Measurements from ENCODE around the gene P2RX6. TPM values are rescaled to one million over a fixed set of nuclear protein-coding genes. Genes with fewer than 3 reads are reported as not detected.

P2RX6 gene
- total RNA-seq, 1 donor from 2014 or later: 0.45 TPM

- Mint-ChIP-seq H3K4me3 (ENCODE audit: unreplicated experiment) (no peak overlapping the region), H3K27me3 (ENCODE audit: low read depth, unreplicated experiment) (no peaks in the 10 kb centered on the region), H3K36me3 (ENCODE audit: low read depth, unreplicated experiment) (peaks cover 17% of the 10 kb centered on the region), H3K4me1 (ENCODE audit: low read depth, unreplicated experiment) (peaks cover under 1% of the 10 kb centered on the region), H3K9me3 (ENCODE audit: unreplicated experiment) (no peaks in the 10 kb centered on the region), H3K27ac (ENCODE audit: unreplicated experiment) (no peak overlapping the region)
- Histone ChIP-seq H3K4me1 (ENCODE audit: insufficient read depth, low read length) (peaks cover 17% of the 10 kb centered on the region), H3K27me3 (ENCODE audit: insufficient read depth, low read length) (no peaks in the 10 kb centered on the region), H3K4me3 (ENCODE audit: insufficient read depth, low read depth, low read length) (no peak overlapping the region), H2AFZ (ENCODE audit: low read depth, low read length) (no peak overlapping the region), H4K20me1 (ENCODE audit: insufficient read depth, low read length) (peaks cover 14% of the 10 kb centered on the region), H3K9ac (ENCODE audit: low read length) (no peak overlapping the region), H3K27ac (ENCODE audit: low read depth, low read length) (no peak overlapping the region), H3K36me3 (ENCODE audit: insufficient read depth, low read length) (peaks cover 7% of the 10 kb centered on the region), H3K9me3 (ENCODE audit: insufficient read depth, low read depth, low read length) (no peaks in the 10 kb centered on the region), H3K4me2 (ENCODE audit: low read length) (no peak overlapping the region), H3K79me2 (ENCODE audit: insufficient read depth, low read length) (peaks cover 24% of the 10 kb centered on the region)
- FAIRE-seq (no peak), DNase-seq (ENCODE audit: low read depth) (no peak)
- TF ChIP-seq EZH2 (IDR thresholded peaks at IDR 0.05; ENCODE audit: insufficient read depth, low read length) (no peak), CTCF (IDR thresholded peaks at IDR 0.05; ENCODE audit: insufficient read depth, low read depth, low read length) (no peak)
Observed at GRCh38 chr22:20986365-20986764, 28.6 kb upstream of the P2RX6 start.

DNA sequence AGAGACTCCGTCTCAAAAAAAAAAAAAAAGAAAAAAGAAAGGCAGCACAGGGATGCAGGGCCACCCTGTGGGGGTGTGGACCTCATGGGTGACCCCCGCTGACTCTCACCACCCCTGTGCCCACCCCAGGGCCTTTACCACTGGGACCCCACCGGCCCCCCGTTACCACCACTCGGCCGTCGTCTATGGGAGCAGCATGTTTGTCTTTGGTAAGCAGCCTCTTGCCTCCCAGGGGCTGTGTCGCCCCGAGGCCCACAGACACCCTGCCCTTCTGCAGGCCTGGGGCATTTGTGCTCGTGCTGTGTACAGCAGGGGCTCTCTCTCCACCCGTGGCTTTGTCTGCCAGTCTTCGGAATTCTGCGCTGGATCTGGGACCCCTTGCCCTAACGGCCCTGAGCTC, 27.6 kb upstream of the P2RX6 start:
- H3K4me3 Mint-ChIP-seq (ENCODE audit: unreplicated experiment): no peak overlapping the region
- H3K27ac Mint-ChIP-seq (ENCODE audit: unreplicated experiment): no peak overlapping the region
- H3K9me3 ChIP-seq (ENCODE audit: insufficient read depth, low read depth, low read length): no peaks in the 10 kb centered on the region
- peaks cover 7% of the 10 kb centered on the region for H3K36me3 ChIP-seq (ENCODE audit: insufficient read depth, low read length)
- H3K27ac ChIP-seq (ENCODE audit: low read depth, low read length): no peak overlapping the region
- H3K4me3 ChIP-seq (ENCODE audit: insufficient read depth, low read depth, low read length): no peak overlapping the region
- H3K79me2 ChIP-seq (ENCODE audit: insufficient read depth, low read length): peaks cover 20% of the 10 kb centered on the region
- TF ChIP-seq EZH2 (IDR thresholded peaks at IDR 0.05; ENCODE audit: insufficient read depth, low read length) (no peak), CTCF (IDR thresholded peaks at IDR 0.05; ENCODE audit: insufficient read depth, low read depth, low read length) (no peak)
- peaks cover 14% of the 10 kb centered on the region for H3K4me1 ChIP-seq (ENCODE audit: insufficient read depth, low read length)
- no peaks in the 10 kb centered on the region for H3K4me1 Mint-ChIP-seq (ENCODE audit: low read depth, unreplicated experiment)
- H3K9me3 Mint-ChIP-seq (ENCODE audit: unreplicated experiment): no peaks in the 10 kb centered on the region
- H3K27me3 Mint-ChIP-seq (ENCODE audit: low read depth, unreplicated experiment): no peaks in the 10 kb centered on the region
- H4K20me1 ChIP-seq (ENCODE audit: insufficient read depth, low read length): peaks cover 18% of the 10 kb centered on the region
- DNase-seq (ENCODE audit: low read depth) (no peak), FAIRE-seq (no peak)
- H3K4me2 ChIP-seq (ENCODE audit: low read length): no peak overlapping the region
- H2AFZ ChIP-seq (ENCODE audit: low read depth, low read length): no peak overlapping the region
- H3K9ac ChIP-seq (ENCODE audit: low read length): no peak overlapping the region
- no peaks in the 10 kb centered on the region for H3K27me3 ChIP-seq (ENCODE audit: insufficient read depth, low read length)
- H3K36me3 Mint-ChIP-seq (ENCODE audit: low read depth, unreplicated experiment): peaks cover 17% of the 10 kb centered on the region

GRCh38 chr22:20988573-20989322, 26.2 kb upstream of the P2RX6 start:
- peaks cover 12% of the 10 kb centered on the region for H3K36me3 Mint-ChIP-seq (ENCODE audit: low read depth, unreplicated experiment)
- peaks cover 7% of the 10 kb centered on the region for H3K36me3 ChIP-seq (ENCODE audit: insufficient read depth, low read length)
- no peaks in the 10 kb centered on the region for H3K9me3 Mint-ChIP-seq (ENCODE audit: unreplicated experiment)
- DNase-seq (ENCODE audit: low read depth): no peak
- H3K27me3 Mint-ChIP-seq (ENCODE audit: low read depth, unreplicated experiment): no peaks in the 10 kb centered on the region
- no peak overlapping the region for H3K27ac Mint-ChIP-seq (ENCODE audit: unreplicated experiment)
- no peaks in the 10 kb centered on the region for H3K27me3 ChIP-seq (ENCODE audit: insufficient read depth, low read length)
- no peak overlapping the region for H3K4me3 ChIP-seq (ENCODE audit: insufficient read depth, low read depth, low read length)
- no peak overlapping the region for H3K27ac ChIP-seq (ENCODE audit: low read depth, low read length)
- H3K4me1 ChIP-seq (ENCODE audit: insufficient read depth, low read length): peaks cover 6% of the 10 kb centered on the region
- H3K9me3 ChIP-seq (ENCODE audit: insufficient read depth, low read depth, low read length): no peaks in the 10 kb centered on the region
- no peak overlapping the region for H3K4me2 ChIP-seq (ENCODE audit: low read length)
- no peak overlapping the region for H2AFZ ChIP-seq (ENCODE audit: low read depth, low read length)
- no peaks in the 10 kb centered on the region for H3K4me1 Mint-ChIP-seq (ENCODE audit: low read depth, unreplicated experiment)
- H3K79me2 ChIP-seq (ENCODE audit: insufficient read depth, low read length): peaks cover 6% of the 10 kb centered on the region
- no peak overlapping the region for H3K4me3 Mint-ChIP-seq (ENCODE audit: unreplicated experiment)
- TF ChIP-seq EZH2 (IDR thresholded peaks at IDR 0.05; ENCODE audit: insufficient read depth, low read length) (no peak), CTCF (IDR thresholded peaks at IDR 0.05; ENCODE audit: insufficient read depth, low read depth, low read length) (no peak)
- no peak for FAIRE-seq
- H4K20me1 ChIP-seq (ENCODE audit: insufficient read depth, low read length): peaks cover 20% of the 10 kb centered on the region
- no peak overlapping the region for H3K9ac ChIP-seq (ENCODE audit: low read length)

Measured in astrocyte (in vitro differentiated cells and primary cell).